Transverse colon (tissue), 4 donors: ENCODE results near the gene MPPED1. TPM values are rescaled to one million over a fixed set of nuclear protein-coding genes. Genes with fewer than 3 reads are reported as not detected.

Experiments used
- DNase-seq: peaks from one replicate; pipeline ENCODE4 v3.0.0-alpha.2; 2019
- H3K27ac ChIP-seq, 4 donors: fragments of 200-600 bp; sonication (generic); 2 replicates each; pipeline ENCODE4 v1.5.1; 2016 to 2018; ENCODE audit warnings: inconsistent platforms in 4 of 4
- H3K27me3 ChIP-seq: fragments of 200-600 bp; sonication (generic); 2 replicates; pipeline ENCODE4 v1.5.1; 2017; ENCODE audit warnings: inconsistent platforms
- H3K36me3 ChIP-seq, 4 donors: fragments of 200-600 bp; sonication (generic); 2 replicates each; pipeline ENCODE4 v1.5.1; 2017 to 2019; ENCODE audit warnings: inconsistent platforms in 4 of 4
- H3K4me1 ChIP-seq, 4 donors: fragments of 200-600 bp; sonication (generic); 2 replicates each; pipeline ENCODE4 v1.5.1; 2017 to 2020; ENCODE audit warnings: inconsistent platforms in 4 of 4
- H3K4me3 ChIP-seq, 4 donors: fragments of 200-600 bp; sonication (generic); 1 replicate in 1 of 4; 2 replicates in 3 of 4; pipeline versions ENCODE4 v1.5.1 to v1.6.1; 2017 to 2019; ENCODE audit warnings: inconsistent platforms in 4 of 4
- H3K9me3 ChIP-seq, 2 donors: fragments of 200-600 bp; sonication (generic); 2 replicates each; pipeline ENCODE4 v1.5.1; 2017 to 2019; ENCODE audit warnings: inconsistent platforms in 2 of 2
- CTCF ChIP-seq, 5 experiments: fragments of 200-600 bp in 3 of 5; fragments of 450-650 bp in 2 of 5; sonication (generic) in 3 of 5; IDR thresholded peaks; 1 replicate in 2 of 5; 2 replicates in 3 of 5; pipeline ENCODE4 v1.5.1; 2016 to 2017; ENCODE audit warnings: antibody characterized with exemption in 5 of 5, inconsistent platforms in 3 of 5, mild to moderate bottlenecking in 2 of 5, moderate library complexity in 1 of 5
- EP300 ChIP-seq: sonication (generic); formaldehyde crosslinking; IDR thresholded peaks from one replicate; pipeline ENCODE4 v1.6.1; 2017; ENCODE audit warnings: antibody characterized with exemption, low read depth
- POLR2A ChIP-seq: fragments of 450-650 bp; IDR thresholded peaks from one replicate; pipeline ENCODE4 v1.6.1; 2016; ENCODE audit warnings: antibody characterized with exemption, mild to moderate bottlenecking, moderate library complexity
- POLR2AphosphoS5 ChIP-seq, 3 donors: sonication (generic); formaldehyde crosslinking; IDR thresholded peaks; one replicate each; pipeline ENCODE4 v1.6.1; 2016; ENCODE audit warnings: antibody characterized with exemption in 3 of 3
- WGBS, 2 donors: methylation state at CpG; one replicate each; pipeline ENCODE4 v1.1.5; 2018; ENCODE audit warnings: low coverage in 1 of 2; 5-methylcytosine and 5-hydroxymethylcytosine counted together
- in situ Hi-C, 4 donors: fragments of 200-750 bp; cut with MboI; loops; one replicate each; pipeline versions ENCODE4 v1.15.0 to v1.15.1; 2017; ENCODE audit warnings: low sequenced_read_pairs in 3 of 4, low pct_ligation_motif_present in 1 of 4, low pct_unique_long_range_greater_than_20kb in 1 of 4
- intact Hi-C: fragments of 100-400 bp; cut with DNase I; formaldehyde crosslinking; loops from one replicate; pipeline ENCODE4 v1.15.1; 2023; ENCODE audit warnings: low total_unique reads
- total RNA-seq, 4 donors: library from RNA; depleted of rRNA; stranded (reverse); fragments of >200 nt; gene quantifications; one replicate each; pipeline ENCODE4 v1.1.0, GENCODE V29; 2016

Gene MPPED1
- total RNA-seq, 4 donors from 2014 or later: not detected

- in situ Hi-C loops: no loop called here
- Histone ChIP-seq H3K9me3 (no peaks in the 10 kb centered on the region), H3K36me3 (no peaks in the 10 kb centered on the region), H3K4me3 (no peak overlapping the region), H3K27ac (no peak overlapping the region), H3K4me1 (no peaks in the 10 kb centered on the region), H3K27me3 (no peaks in the 10 kb centered on the region)
- TF ChIP-seq POLR2A (no peak), POLR2AphosphoS5 (IDR thresholded peaks at IDR 0.05) (no peak), EP300 (no peak), CTCF (IDR thresholded peaks at IDR 0.05) (no peak)
- 84% methylated on average over 8 of the region's 8 CpGs; no CpG with 5 or more reads in 1 of the 2 donors for WGBS, 2 donors
- intact Hi-C loops: no loop called here
- no peak for DNase-seq
Measured at GRCh38 chr22:43515411-43515810, 103.6 kb downstream of the MPPED1 start.

GRCh38 chr22:43515902-43516301 is 104.1 kb downstream of the MPPED1 start:
- 68% methylated on average over 13 of the region's 13 CpGs; no CpG with 5 or more reads in 1 of the 2 donors for WGBS, 2 donors
- no peak for DNase-seq
- no peak for TF ChIP-seq POLR2AphosphoS5 (IDR thresholded peaks at IDR 0.05)
- no peaks in the 10 kb centered on the region for H3K4me1 ChIP-seq
- H3K27me3 ChIP-seq: no peaks in the 10 kb centered on the region
- intact Hi-C loops: no loop called here
- no peaks in the 10 kb centered on the region for H3K9me3 ChIP-seq
- no peak overlapping the region for H3K4me3 ChIP-seq
- in situ Hi-C loops: no loop called here
- H3K36me3 ChIP-seq: no peaks in the 10 kb centered on the region
- no peak overlapping the region for H3K27ac ChIP-seq

- TF ChIP-seq EP300 (no peak), POLR2A (no peak), CTCF (IDR thresholded peaks at IDR 0.05) (no peak), POLR2AphosphoS5 (IDR thresholded peaks at IDR 0.05) (no peak)
- Histone ChIP-seq H3K4me1 (no peaks in the 10 kb centered on the region), H3K4me3 (no peak overlapping the region), H3K9me3 (no peaks in the 10 kb centered on the region), H3K36me3 (no peaks in the 10 kb centered on the region), H3K27ac (no peak overlapping the region), H3K27me3 (no peaks in the 10 kb centered on the region)
- 69% methylated on average over 14 of the region's 14 CpGs; no CpG with 5 or more reads in 1 of the 2 donors for WGBS, 2 donors
- DNase-seq: no peak
- intact Hi-C loops: no loop called here
- in situ Hi-C loops: no loop called here
Measured at GRCh38 chr22:43516386-43516785, 104.6 kb downstream of the MPPED1 start.

- in situ Hi-C loops (no loop called here), intact Hi-C loops (no loop called here)
- peaks cover under 1% of the 10 kb centered on the region for H3K27me3 ChIP-seq
- no peaks in the 10 kb centered on the region for H3K4me1 ChIP-seq
- no peaks in the 10 kb centered on the region for H3K36me3 ChIP-seq
- TF ChIP-seq POLR2AphosphoS5 (IDR thresholded peaks at IDR 0.05) (no peak), POLR2A (no peak), EP300 (no peak), CTCF (IDR thresholded peaks at IDR 0.05) (no peak)
- H3K4me3 ChIP-seq: no peak overlapping the region
- H3K9me3 ChIP-seq: no peaks in the 10 kb centered on the region
- H3K27ac ChIP-seq: no peak overlapping the region
- WGBS, 2 donors: 75 to 81% methylated on average over 6 to 14 of the region's 14 CpGs
- DNase-seq: no peak
Measured at GRCh38 chr22:43516996-43517635, 105.3 kb downstream of the MPPED1 start.

GRCh38 chr22:43520632-43521039 is 108.8 kb downstream of the MPPED1 start:
- H3K27ac ChIP-seq: no peak overlapping the region
- no peaks in the 10 kb centered on the region for H3K9me3 ChIP-seq
- intact Hi-C loops: no loop called here
- H3K4me3 ChIP-seq: no peak overlapping the region
- 40 to 41% methylated on average over 2 of the region's 2 CpGs for WGBS, 2 donors
- peaks cover 3% of the 10 kb centered on the region for H3K27me3 ChIP-seq
- DNase-seq: no peak
- TF ChIP-seq POLR2A: no peak
- TF ChIP-seq POLR2AphosphoS5 (IDR thresholded peaks at IDR 0.05): no peak
- no peak for TF ChIP-seq EP300
- TF ChIP-seq CTCF (IDR thresholded peaks at IDR 0.05): no peak
- in situ Hi-C loops: no loop called here
- no peaks in the 10 kb centered on the region for H3K4me1 ChIP-seq
- H3K36me3 ChIP-seq: no peaks in the 10 kb centered on the region
